Body of pancreas (tissue), 4 donors: Measurements from ENCODE around the gene LHFPL3. TPM values are rescaled to one million over a fixed set of nuclear protein-coding genes. Genes with fewer than 3 reads are reported as not detected.

Source experiments
- ATAC-seq: fragments of 150-250 bp; one replicate; pipeline ENCODE4 v1.9.1; 2016
- DNase-seq, 4 donors: peaks; one replicate each; pipeline ENCODE4 v3.0.0-alpha.2; 2019
- H3K27ac ChIP-seq, 4 donors: fragments of 200-600 bp; sonication (generic); 1 replicate in 3 of 4; 2 replicates in 1 of 4; pipeline versions ENCODE4 v1.5.1 to v1.6.1; 2016 to 2019; ENCODE audit warnings: mild to moderate bottlenecking in 1 of 4, mixed read lengths in 1 of 4, moderate library complexity in 1 of 4
- H3K27me3 ChIP-seq, 2 donors: fragments of 200-600 bp; sonication (generic); one replicate each; pipeline ENCODE4 v1.6.0; 2016; ENCODE audit warnings: mild to moderate bottlenecking in 1 of 2
- H3K36me3 ChIP-seq, 2 donors: fragments of 200-600 bp; sonication (generic); replicated peaks in 1 of 2; 2 replicates each; pipeline ENCODE4 v1.5.1; 2016; ENCODE audit warnings: low read depth in 2 of 2; ENCODE audit not compliant: insufficient read depth in 1 of 2
- H3K4me1 ChIP-seq: fragments of 200-600 bp; sonication (generic); one replicate; pipeline ENCODE4 v1.6.0; 2016
- H3K4me3 ChIP-seq, 2 donors: fragments of 200-600 bp; sonication (generic); 1 replicate in 1 of 2; 2 replicates in 1 of 2; pipeline ENCODE4 v1.5.1; 2016 to 2019
- H3K9me3 ChIP-seq, 3 donors: fragments of 200-600 bp; sonication (generic); 1 replicate in 2 of 3; 2 replicates in 1 of 3; pipeline ENCODE4 v1.5.1; 2016
- CTCF ChIP-seq, 7 experiments: fragments of 450-650 bp in 4 of 7; fragments of 200-600 bp in 3 of 7; sonication (generic) in 3 of 7; IDR thresholded peaks; one replicate each; pipeline ENCODE4 v1.5.1; 2016 to 2019; ENCODE audit warnings: antibody characterized with exemption in 7 of 7
- POLR2A ChIP-seq, 3 donors: fragments of 450-650 bp; IDR thresholded peaks; one replicate each; pipeline ENCODE4 v1.6.1; 2016; ENCODE audit warnings: antibody characterized with exemption in 3 of 3, mild to moderate bottlenecking in 2 of 3
- WGBS, 2 donors: methylation state at CpG; one replicate each; pipeline ENCODE4 v1.1.5; 2017; 5-methylcytosine and 5-hydroxymethylcytosine counted together
- intact Hi-C: fragments of 100-400 bp; cut with DNase I; formaldehyde crosslinking; loops from one replicate; pipeline ENCODE4 v1.15.1; 2023
- total RNA-seq, 2 donors: library from RNA; depleted of rRNA; stranded (reverse); fragments of >200 nt; gene quantifications; one replicate each; pipeline ENCODE4 v1.1.0, GENCODE V29; 2016

Gene LHFPL3
- total RNA-seq, 2 donors from 2014 or later, result not detected

DNA sequence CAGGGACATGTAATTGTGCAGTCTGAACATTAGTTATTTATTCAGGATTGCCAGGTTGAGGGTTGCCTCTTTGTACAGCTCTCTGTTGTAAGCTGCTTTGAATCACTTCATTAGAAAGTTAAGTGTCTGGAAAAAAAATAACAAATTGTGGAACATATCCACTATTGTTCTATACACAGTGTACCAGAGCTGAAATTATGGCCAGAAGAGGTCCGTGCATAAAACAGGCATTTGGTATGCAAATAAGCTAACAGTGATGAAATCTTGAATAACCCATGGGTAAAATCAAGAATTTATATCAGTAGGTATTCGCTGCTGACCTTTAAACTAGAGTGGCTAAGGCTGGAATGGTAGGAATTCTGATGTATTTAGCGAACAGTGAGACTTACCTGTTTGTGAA, 152.1 kb downstream of the LHFPL3 start:
- DNase-seq, result no peak
- Histone ChIP-seq H3K9me3 (no peaks in the 10 kb centered on the region), H3K4me3 (no peak overlapping the region), H3K27ac (no peak overlapping the region), H3K36me3 (no peaks in the 10 kb centered on the region), H3K4me1 (peaks cover 19% of the 10 kb centered on the region), H3K27me3 (no peaks in the 10 kb centered on the region)
- no peak for TF ChIP-seq CTCF (IDR thresholded peaks at IDR 0.05)
- no peak for TF ChIP-seq POLR2A (IDR thresholded peaks at IDR 0.05)
- intact Hi-C loops, result no loop called here
- no peak for ATAC-seq
- WGBS, 2 donors, result 59 to 74% methylated on average over 3 of the region's 3 CpGs

- Histone ChIP-seq H3K4me1 (peaks cover 19% of the 10 kb centered on the region), H3K4me3 (no peak overlapping the region), H3K27me3 (no peaks in the 10 kb centered on the region), H3K36me3 (no peaks in the 10 kb centered on the region), H3K9me3 (no peaks in the 10 kb centered on the region), H3K27ac (peak overlapping the region; percentile 28 to 61 (median 48))
- TF ChIP-seq POLR2A (IDR thresholded peaks at IDR 0.05) (no peak), CTCF (IDR thresholded peaks at IDR 0.05) (no peak)
- intact Hi-C loops, result no loop called here
- 15 to 17% methylated on average over 6 of the region's 6 CpGs for WGBS, 2 donors
- DNase-seq (peak; percentile 84 to 94 (median 92)), ATAC-seq (peak; percentile 95)
Measured at GRCh38 chr7:104482362-104483037, 154.1 kb downstream of the LHFPL3 start.

DNA sequence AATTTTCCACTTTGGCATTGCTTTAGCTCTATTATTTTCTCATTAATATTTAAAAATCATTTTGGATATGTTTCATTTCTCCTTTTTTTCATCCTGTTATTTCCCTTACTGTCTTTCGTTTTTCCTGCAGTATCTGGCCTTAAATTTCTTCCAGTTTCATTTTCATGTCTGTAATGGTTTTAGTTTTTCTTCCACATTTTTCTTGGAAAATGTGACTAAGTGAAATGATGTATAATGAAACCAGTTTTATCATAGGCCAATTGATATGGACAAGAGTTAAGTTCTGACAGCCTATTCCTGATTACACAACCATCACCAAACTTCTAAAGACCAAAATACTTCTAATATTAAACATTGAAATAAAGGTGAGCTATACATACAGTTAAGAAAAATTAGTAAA, 158.5 kb downstream of the LHFPL3 start:
- intact Hi-C loops, result no loop called here
- 70 to 80% methylated on average over 1 of the region's 1 CpG for WGBS, 2 donors
- TF ChIP-seq CTCF (IDR thresholded peaks at IDR 0.05) (no peak), POLR2A (IDR thresholded peaks at IDR 0.05) (no peak)

DNA sequence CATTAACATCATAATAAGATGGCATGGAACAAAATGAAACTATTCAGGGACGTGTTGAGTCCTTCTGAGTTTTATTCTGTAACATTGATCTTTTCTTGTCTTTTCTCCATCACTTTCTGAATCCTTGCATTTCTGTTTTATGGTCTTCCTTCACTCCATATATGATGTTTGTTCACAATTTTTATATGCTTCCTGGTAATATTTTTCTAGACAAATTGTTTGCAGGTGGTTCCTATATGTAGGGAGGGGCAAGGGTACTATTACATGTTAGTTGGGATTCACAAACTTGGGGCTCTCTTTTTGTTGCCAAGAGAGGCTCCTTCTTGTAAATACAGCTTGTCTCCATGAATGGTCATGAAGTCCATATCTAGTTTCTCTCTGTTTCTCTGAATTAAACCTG, 159.2 kb downstream of the LHFPL3 start:
- peaks cover 5% of the 10 kb centered on the region for H3K4me1 ChIP-seq
- no peaks in the 10 kb centered on the region for H3K9me3 ChIP-seq
- TF ChIP-seq CTCF (IDR thresholded peaks at IDR 0.05), result no peak
- no peak for TF ChIP-seq POLR2A (IDR thresholded peaks at IDR 0.05)
- 32 to 47% methylated on average over 1 of the region's 1 CpG for WGBS, 2 donors
- intact Hi-C loops, result no loop called here
- H3K4me3 ChIP-seq, result no peak overlapping the region
- no peaks in the 10 kb centered on the region for H3K36me3 ChIP-seq
- H3K27ac ChIP-seq, result no peak overlapping the region
- ATAC-seq (no peak), DNase-seq (no peak)
- H3K27me3 ChIP-seq, result no peaks in the 10 kb centered on the region

More for the DNA sequence above, 158.5 kb downstream of the LHFPL3 start:
- H3K27me3 ChIP-seq, result no peaks in the 10 kb centered on the region
- H3K4me3 ChIP-seq, result no peak overlapping the region
- ATAC-seq (no peak), DNase-seq (no peak)
- H3K36me3 ChIP-seq, result no peaks in the 10 kb centered on the region
- no peak overlapping the region for H3K27ac ChIP-seq
- no peaks in the 10 kb centered on the region for H3K9me3 ChIP-seq
- peaks cover 12% of the 10 kb centered on the region for H3K4me1 ChIP-seq

GRCh38 chr7:104497379-104497967, 169.1 kb downstream of the LHFPL3 start:
- Histone ChIP-seq H3K9me3 (no peaks in the 10 kb centered on the region), H3K27ac (no peak overlapping the region), H3K36me3 (no peaks in the 10 kb centered on the region), H3K27me3 (no peaks in the 10 kb centered on the region), H3K4me1 (no peaks in the 10 kb centered on the region), H3K4me3 (no peak overlapping the region)
- DNase-seq (peak in 1 of 4 donors; percentile 12), ATAC-seq (no peak)
- TF ChIP-seq POLR2A (IDR thresholded peaks at IDR 0.05), result no peak
- no peak for TF ChIP-seq CTCF (IDR thresholded peaks at IDR 0.05)
- intact Hi-C loops, result no loop called here
- 39 to 63% methylated on average over 3 of the region's 3 CpGs for WGBS, 2 donors
